ENCODE results near the gene HDAC5.

DNA sequence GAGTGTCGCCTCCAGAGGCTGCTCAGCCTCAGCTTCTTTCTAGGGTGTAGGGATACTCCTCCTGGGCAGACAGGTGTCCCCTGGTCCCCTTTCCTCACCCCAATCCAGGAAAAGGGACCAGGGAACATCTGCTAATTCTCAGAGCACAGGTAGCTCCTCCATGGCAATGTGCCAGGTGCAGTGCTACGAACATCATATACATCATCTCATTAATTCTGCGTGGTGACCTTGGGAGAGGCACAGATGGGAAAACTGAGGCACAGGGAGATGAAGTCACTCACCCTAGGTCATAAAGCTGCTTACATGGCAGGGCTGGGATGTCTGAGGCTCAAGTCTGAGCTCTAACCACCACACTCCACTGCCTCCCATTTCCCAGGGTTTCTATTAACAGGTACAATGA, 11.7 kb downstream of the HDAC5 start:
- TF ChIP-seq, protein P1, sequence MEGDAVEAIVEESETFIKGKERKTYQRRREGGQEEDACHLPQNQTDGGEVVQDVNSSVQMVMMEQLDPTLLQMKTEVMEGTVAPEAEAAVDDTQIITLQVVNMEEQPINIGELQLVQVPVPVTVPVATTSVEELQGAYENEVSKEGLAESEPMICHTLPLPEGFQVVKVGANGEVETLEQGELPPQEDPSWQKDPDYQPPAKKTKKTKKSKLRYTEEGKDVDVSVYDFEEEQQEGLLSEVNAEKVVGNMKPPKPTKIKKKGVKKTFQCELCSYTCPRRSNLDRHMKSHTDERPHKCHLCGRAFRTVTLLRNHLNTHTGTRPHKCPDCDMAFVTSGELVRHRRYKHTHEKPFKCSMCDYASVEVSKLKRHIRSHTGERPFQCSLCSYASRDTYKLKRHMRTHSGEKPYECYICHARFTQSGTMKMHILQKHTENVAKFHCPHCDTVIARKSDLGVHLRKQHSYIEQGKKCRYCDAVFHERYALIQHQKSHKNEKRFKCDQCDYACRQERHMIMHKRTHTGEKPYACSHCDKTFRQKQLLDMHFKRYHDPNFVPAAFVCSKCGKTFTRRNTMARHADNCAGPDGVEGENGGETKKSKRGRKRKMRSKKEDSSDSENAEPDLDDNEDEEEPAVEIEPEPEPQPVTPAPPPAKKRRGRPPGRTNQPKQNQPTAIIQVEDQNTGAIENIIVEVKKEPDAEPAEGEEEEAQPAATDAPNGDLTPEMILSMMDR (IDR thresholded peaks at IDR 0.05), result no peak
- no peak for TF ChIP-seq POLR2A (IDR thresholded peaks at IDR 0.05)
